Left lung (tissue), 10 donors: Measurements from ENCODE around the gene RPGRIP1L. TPM values are rescaled to one million over a fixed set of nuclear protein-coding genes. Genes with fewer than 3 reads are reported as not detected.

Source experiments
- ATAC-seq: fragments of 200-7000 bp; cut with Tn5 transposase; one replicate; pipeline ENCODE4 v1.9.1; 2020; ENCODE audit warnings: moderate library complexity
- DNase-seq, 4 donors: peaks; one replicate each; pipeline ENCODE4 v3.0.0-alpha.2; 2013 to 2020
- H3K27ac ChIP-seq, 2 donors: fragments of 200-600 bp; sonication (generic) in 1 of 2; one replicate each; pipeline versions ENCODE4 v1.5.0 to v1.8.0; 2020 to 2021
- H3K27me3 ChIP-seq, 2 donors: fragments of 200-600 bp; sonication (generic) in 1 of 2; one replicate each; pipeline versions ENCODE4 v1.5.0 to v1.8.0; 2020 to 2021
- H3K36me3 ChIP-seq, 2 donors: fragments of 200-600 bp; sonication (generic) in 1 of 2; one replicate each; pipeline versions ENCODE4 v1.5.0 to v1.8.0; 2020 to 2021
- H3K4me1 ChIP-seq, 2 donors: fragments of 200-600 bp; one replicate each; pipeline ENCODE4 v1.8.0; 2021
- H3K4me3 ChIP-seq, 2 donors: fragments of 200-600 bp; sonication (generic) in 1 of 2; one replicate each; pipeline versions ENCODE4 v1.5.0 to v1.8.0; 2020 to 2021; ENCODE audit warnings: mild to moderate bottlenecking in 1 of 2
- H3K9me3 ChIP-seq, 2 donors: fragments of 200-600 bp; sonication (generic) in 1 of 2; one replicate each; pipeline versions ENCODE4 v1.5.0 to v1.8.0; 2020 to 2021
- intact Hi-C, 2 donors: fragments of 100-400 bp; cut with DNase I; formaldehyde crosslinking; loops; one replicate each; pipeline versions ENCODE4 v1.11.2 to v1.14.2; 2022
- polyA plus RNA-seq, 6 donors: library from polyadenylated mRNA; unstranded; fragments of 120-200 nt; gene quantifications; one replicate each; pipeline ENCODE4 v1.2.1, GENCODE V29; 2013; ENCODE audit not compliant: insufficient read length in 6 of 6
- total RNA-seq, 2 donors: library from RNA; stranded (reverse); fragmentation: NEBNext Ultra II Directional; extraction: Animal tissue kit (Norgen Biotek cat#: 25700); gene quantifications; one replicate each; pipeline ENCODE4 v1.2.1, GENCODE V29; 2021
- TF ChIP-seq, protein P1 (sequence below), 2 donors: fragments of 200-600 bp; sonication (generic) in 1 of 2; IDR thresholded peaks; one replicate each; pipeline versions ENCODE4 v1.5.0 to v1.8.0; 2021; ENCODE audit warnings: antibody characterized with exemption in 2 of 2
- donor health status: DM: no; HTN: yes; CAD: no.
- donor health status: DM: no; HTN: no; CAD: no.

RPGRIP1L gene
- total and polyA plus RNA-seq, 8 donors = 8.0 to 18.2 (median 16.3) TPM

- Histone ChIP-seq H3K36me3 (no peaks in the 10 kb centered on the region), H3K27ac (no peak overlapping the region), H3K4me1 (no peaks in the 10 kb centered on the region), H3K4me3 (no peak overlapping the region), H3K27me3 (no peaks in the 10 kb centered on the region), H3K9me3 (no peaks in the 10 kb centered on the region)
- TF ChIP-seq, protein P1, sequence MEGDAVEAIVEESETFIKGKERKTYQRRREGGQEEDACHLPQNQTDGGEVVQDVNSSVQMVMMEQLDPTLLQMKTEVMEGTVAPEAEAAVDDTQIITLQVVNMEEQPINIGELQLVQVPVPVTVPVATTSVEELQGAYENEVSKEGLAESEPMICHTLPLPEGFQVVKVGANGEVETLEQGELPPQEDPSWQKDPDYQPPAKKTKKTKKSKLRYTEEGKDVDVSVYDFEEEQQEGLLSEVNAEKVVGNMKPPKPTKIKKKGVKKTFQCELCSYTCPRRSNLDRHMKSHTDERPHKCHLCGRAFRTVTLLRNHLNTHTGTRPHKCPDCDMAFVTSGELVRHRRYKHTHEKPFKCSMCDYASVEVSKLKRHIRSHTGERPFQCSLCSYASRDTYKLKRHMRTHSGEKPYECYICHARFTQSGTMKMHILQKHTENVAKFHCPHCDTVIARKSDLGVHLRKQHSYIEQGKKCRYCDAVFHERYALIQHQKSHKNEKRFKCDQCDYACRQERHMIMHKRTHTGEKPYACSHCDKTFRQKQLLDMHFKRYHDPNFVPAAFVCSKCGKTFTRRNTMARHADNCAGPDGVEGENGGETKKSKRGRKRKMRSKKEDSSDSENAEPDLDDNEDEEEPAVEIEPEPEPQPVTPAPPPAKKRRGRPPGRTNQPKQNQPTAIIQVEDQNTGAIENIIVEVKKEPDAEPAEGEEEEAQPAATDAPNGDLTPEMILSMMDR (IDR thresholded peaks at IDR 0.05) = no peak
- intact Hi-C loops = no loop called here
- DNase-seq (no peak), ATAC-seq (no peak)
Measured at GRCh38 chr16:53678756-53679343, 24.8 kb downstream of the RPGRIP1L start.

DNA sequence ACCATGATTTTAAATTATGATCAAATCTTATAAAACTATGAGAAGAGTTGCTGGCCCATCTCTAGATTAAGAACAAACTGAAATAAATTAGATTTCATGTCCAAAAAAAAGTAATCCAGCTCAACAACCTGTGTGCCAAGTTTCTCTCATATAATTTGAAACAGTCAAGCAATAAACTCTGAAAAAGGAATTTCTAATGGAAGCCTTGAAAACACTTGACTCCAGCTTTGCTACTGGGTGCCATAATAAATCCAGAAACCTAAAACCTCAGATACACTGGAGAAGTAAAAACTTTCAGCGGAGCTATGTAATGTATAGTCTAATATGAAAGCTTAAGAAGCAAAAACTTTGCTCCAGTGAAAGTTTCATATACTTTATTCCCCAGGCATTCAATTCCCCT is 25.5 kb downstream of the RPGRIP1L start:
- intact Hi-C loops = no loop called here
- TF ChIP-seq, protein P1 (IDR thresholded peaks at IDR 0.05) = no peak
- H3K4me3 ChIP-seq = no peak overlapping the region

GRCh38 chr16:53673189-53673588 is 30.5 kb downstream of the RPGRIP1L start:
- no peaks in the 10 kb centered on the region for H3K4me1 ChIP-seq
- no peaks in the 10 kb centered on the region for H3K9me3 ChIP-seq
- no peaks in the 10 kb centered on the region for H3K27me3 ChIP-seq
- TF ChIP-seq, protein P1 (IDR thresholded peaks at IDR 0.05) = no peak
- H3K27ac ChIP-seq = no peak overlapping the region
- intact Hi-C loops = no loop called here
- no peak for DNase-seq
- no peaks in the 10 kb centered on the region for H3K36me3 ChIP-seq
- no peak overlapping the region for H3K4me3 ChIP-seq
- no peak for ATAC-seq

More for the DNA sequence above, 25.5 kb downstream of the RPGRIP1L start:
- Histone ChIP-seq H3K36me3 (no peaks in the 10 kb centered on the region), H3K27me3 (no peaks in the 10 kb centered on the region), H3K4me1 (no peaks in the 10 kb centered on the region), H3K9me3 (no peaks in the 10 kb centered on the region), H3K27ac (no peak overlapping the region)
- ATAC-seq = no peak
- no peak for DNase-seq

DNA sequence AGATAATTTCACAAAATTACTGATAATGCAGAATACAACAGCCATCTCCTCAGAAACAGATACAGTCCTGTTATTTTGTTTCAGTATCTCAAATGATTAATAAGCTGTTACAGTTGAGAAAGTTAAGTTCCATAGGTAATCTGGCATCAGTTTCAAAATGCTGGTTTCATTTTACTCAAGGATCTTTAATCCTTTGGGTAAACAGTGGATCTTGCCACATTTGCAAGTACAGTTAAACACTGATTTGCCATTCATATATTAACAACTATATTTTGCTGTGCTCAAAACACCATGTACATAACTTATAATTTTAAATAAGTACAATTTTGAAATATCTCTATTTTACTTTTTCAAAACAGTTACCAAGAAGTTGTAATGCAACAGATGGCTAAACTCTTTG is 31.2 kb downstream of the RPGRIP1L start:
- Histone ChIP-seq H3K27ac (no peak overlapping the region), H3K9me3 (no peaks in the 10 kb centered on the region), H3K4me1 (no peaks in the 10 kb centered on the region), H3K27me3 (no peaks in the 10 kb centered on the region), H3K4me3 (no peak overlapping the region), H3K36me3 (no peaks in the 10 kb centered on the region)
- ATAC-seq (no peak), DNase-seq (no peak)
- TF ChIP-seq, protein P1 (IDR thresholded peaks at IDR 0.05) = no peak
- intact Hi-C loops = no loop called here

- no peaks in the 10 kb centered on the region for H3K9me3 ChIP-seq
- ATAC-seq (no peak), DNase-seq (no peak)
- H3K4me1 ChIP-seq = no peaks in the 10 kb centered on the region
- H3K27ac ChIP-seq = no peak overlapping the region
- H3K27me3 ChIP-seq = no peaks in the 10 kb centered on the region
- TF ChIP-seq, protein P1 (IDR thresholded peaks at IDR 0.05) = no peak
- H3K36me3 ChIP-seq = no peaks in the 10 kb centered on the region
- intact Hi-C loops = no loop called here
- no peak overlapping the region for H3K4me3 ChIP-seq
Measured at GRCh38 chr16:53668869-53669268, 34.8 kb downstream of the RPGRIP1L start.
